ENCODE data around the gene RICTOR. TPM values are rescaled to one million over a fixed set of nuclear protein-coding genes. Genes with fewer than 3 reads are reported as not detected.

Gene RICTOR
- total RNA-seq, 6 donors from 2014 or later, result 30.4 to 88.8 (median 38.1) TPM

DNA sequence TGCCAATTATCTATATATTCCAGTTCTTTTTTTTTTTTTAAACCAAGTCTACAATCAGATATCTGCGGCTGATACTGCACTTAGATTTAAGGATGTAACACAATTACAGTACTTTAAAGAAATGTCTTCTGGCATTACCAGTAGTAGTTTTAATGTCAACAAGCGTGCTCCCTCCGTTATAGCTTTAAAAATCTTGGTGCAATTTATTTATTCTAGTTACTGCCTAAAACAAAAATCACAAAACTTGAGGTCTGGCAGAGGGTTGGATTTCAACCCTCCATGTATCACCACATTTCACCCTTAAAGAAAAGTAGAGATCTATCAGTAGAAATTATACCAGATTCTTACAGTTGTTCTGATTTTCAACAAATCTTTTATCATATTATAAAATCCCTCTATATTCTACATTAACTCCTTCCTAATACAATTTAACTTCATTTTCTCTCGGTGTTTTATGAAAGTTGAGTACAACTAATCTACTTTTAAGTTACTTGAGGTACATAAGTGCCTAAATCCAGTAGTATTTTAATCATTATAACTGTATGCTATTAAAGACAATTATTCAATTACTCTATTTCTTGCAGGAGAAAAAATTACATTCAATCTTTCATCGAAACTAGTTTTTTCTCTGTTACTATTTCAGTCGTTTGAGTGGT lies 2.0 kb upstream of the RICTOR start:
- Histone ChIP-seq H3K4me1 (peaks cover 25 to 33% (median 30%) of the 10 kb centered on the region in 4 donors), H3K4me3 (no peak overlapping the region), H3K27me3 (no peaks in the 10 kb centered on the region), H3K36me3 (no peaks in the 10 kb centered on the region), H3K27ac (peak overlapping the region in 3 of 4 donors; percentile 52 to 97 (median 97)), H3K9me3 (no peaks in the 10 kb centered on the region)
- ATAC-seq (ENCODE audit: low FRiP score in 2 of 2), result no peak
- 57 to 74% methylated on average over 6 of the region's 6 CpGs for WGBS, 2 donors
- no peak for DNase-seq
- TF ChIP-seq, protein P1, sequence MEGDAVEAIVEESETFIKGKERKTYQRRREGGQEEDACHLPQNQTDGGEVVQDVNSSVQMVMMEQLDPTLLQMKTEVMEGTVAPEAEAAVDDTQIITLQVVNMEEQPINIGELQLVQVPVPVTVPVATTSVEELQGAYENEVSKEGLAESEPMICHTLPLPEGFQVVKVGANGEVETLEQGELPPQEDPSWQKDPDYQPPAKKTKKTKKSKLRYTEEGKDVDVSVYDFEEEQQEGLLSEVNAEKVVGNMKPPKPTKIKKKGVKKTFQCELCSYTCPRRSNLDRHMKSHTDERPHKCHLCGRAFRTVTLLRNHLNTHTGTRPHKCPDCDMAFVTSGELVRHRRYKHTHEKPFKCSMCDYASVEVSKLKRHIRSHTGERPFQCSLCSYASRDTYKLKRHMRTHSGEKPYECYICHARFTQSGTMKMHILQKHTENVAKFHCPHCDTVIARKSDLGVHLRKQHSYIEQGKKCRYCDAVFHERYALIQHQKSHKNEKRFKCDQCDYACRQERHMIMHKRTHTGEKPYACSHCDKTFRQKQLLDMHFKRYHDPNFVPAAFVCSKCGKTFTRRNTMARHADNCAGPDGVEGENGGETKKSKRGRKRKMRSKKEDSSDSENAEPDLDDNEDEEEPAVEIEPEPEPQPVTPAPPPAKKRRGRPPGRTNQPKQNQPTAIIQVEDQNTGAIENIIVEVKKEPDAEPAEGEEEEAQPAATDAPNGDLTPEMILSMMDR (IDR thresholded peaks at IDR 0.05), result no peak
- TF ChIP-seq POLR2A (IDR thresholded peaks at IDR 0.05) (no peak), EP300 (IDR thresholded peaks at IDR 0.05) (no peak), POLR2AphosphoS5 (IDR thresholded peaks at IDR 0.05) (no peak)

DNA sequence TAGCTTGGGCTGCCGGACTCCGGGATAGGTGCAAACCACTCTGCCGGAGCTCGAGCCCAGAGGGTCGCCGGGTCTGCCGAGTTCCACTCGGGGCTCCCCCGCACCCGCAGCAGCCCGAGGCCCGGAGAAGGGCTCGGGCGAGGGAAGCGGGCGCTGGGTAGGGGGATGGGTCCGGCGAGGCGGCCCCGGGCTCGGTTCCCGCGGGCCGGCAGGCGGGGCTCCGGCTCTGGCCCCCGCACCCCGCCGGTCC lies 507 bp downstream of the RICTOR start:
- H3K4me1 ChIP-seq, result peaks cover 27 to 41% (median 37%) of the 10 kb centered on the region in 4 donors
- H3K9me3 ChIP-seq, result no peaks in the 10 kb centered on the region
- WGBS, 2 donors, result 2% methylated on average over 17 of the region's 29 CpGs; no CpG with 5 or more reads in 1 of the 2 donors

DNA sequence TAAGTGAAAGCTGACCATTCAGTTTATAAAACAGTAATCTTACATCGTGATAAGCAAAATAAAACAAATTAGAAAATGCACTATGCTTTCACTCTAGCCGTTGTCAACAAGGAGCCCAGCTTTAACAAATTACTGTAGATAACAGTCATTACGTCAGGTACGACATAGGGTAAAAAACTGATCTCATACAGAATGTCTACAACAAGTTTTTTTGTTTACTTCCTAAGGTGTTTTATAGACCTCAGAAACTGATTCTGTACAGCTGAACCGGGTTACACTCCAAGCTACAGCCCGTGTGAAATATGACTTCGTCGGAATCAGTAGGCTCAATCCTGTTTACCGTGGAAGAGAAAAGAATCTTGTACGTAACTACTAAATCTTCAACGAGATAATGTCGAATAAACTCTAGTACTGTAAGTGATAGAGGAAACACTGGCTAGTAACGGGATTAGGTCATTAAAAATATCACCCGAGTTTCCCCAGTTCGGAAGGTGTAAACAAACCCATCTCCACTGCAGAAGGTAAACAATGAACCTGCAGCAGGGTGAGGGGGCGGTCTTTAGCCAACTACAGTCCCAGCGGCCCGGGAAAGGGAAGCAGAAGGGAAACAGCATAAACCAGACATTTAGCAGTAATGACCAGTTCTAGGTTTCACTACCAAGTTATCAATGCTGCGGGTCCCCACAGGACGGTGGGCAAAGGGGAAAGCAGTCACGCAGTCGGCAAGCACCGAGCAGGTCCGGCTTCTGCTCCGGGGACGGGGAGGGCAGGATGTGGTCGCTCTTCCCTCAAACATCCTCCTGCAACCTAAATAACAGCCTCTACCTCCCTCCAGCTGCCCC lies 1.1 kb downstream of the RICTOR start:
- peaks cover 31 to 46% (median 40%) of the 10 kb centered on the region in 4 donors for H3K4me1 ChIP-seq
- DNase-seq (peak in 1 of 2 donors; percentile 65), ATAC-seq (ENCODE audit: low FRiP score in 2 of 2) (peak; percentile 1 to 35)
- peak overlapping the region; percentile 97 to 100 (median 98) for H3K27ac ChIP-seq
- peak in 1 of 2 donors; percentile 54 for TF ChIP-seq POLR2AphosphoS5 (IDR thresholded peaks at IDR 0.05)
- TF ChIP-seq, protein P1 (IDR thresholded peaks at IDR 0.05), result no peak
- peak in 2 of 4 donors; percentile 18 to 31 for TF ChIP-seq POLR2A (IDR thresholded peaks at IDR 0.05)
- TF ChIP-seq EP300 (IDR thresholded peaks at IDR 0.05), result no peak
- H3K36me3 ChIP-seq, result peaks cover 0 to 7% (median 0%) of the 10 kb centered on the region in 4 donors
- no peaks in the 10 kb centered on the region for H3K27me3 ChIP-seq
- WGBS, 2 donors, result 2 to 5% methylated on average over 18 to 27 of the region's 27 CpGs
- H3K9me3 ChIP-seq, result no peaks in the 10 kb centered on the region
- H3K4me3 ChIP-seq, result peak overlapping the region; percentile 54 to 95 (median 84)

More for the DNA sequence above, 507 bp downstream of the RICTOR start:
- Histone ChIP-seq H3K4me3 (peak overlapping the region; percentile 54 to 95 (median 84)), H3K27ac (peak overlapping the region; percentile 97 to 100 (median 98)), H3K27me3 (no peaks in the 10 kb centered on the region), H3K36me3 (peaks cover 0 to 7% (median 0%) of the 10 kb centered on the region in 4 donors)
- no peak for ATAC-seq (ENCODE audit: low FRiP score in 2 of 2)
- DNase-seq, result peak in 1 of 2 donors; percentile 32
- TF ChIP-seq, protein P1 (IDR thresholded peaks at IDR 0.05), result no peak
- TF ChIP-seq POLR2A (IDR thresholded peaks at IDR 0.05), result no peak
- TF ChIP-seq EP300 (IDR thresholded peaks at IDR 0.05), result no peak
- no peak for TF ChIP-seq POLR2AphosphoS5 (IDR thresholded peaks at IDR 0.05)

DNA sequence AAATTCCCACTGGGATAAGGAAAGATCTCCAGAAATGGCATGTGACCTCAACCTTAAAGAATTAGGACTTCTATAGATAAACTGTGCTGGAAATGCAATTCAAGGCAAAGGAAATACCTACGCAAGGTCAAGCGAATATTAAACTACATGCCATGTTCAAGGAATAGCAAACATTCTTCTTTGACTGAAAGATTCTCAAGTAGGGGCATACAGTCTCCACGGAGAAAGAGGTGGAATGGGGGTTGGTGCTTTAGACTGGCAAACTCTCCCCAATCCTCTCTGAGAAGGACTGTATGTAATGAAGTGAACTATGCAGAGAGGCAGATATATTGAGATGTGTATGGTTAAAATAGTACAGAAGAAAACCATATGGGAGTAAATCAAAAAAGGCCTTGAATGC lies 6.1 kb downstream of the RICTOR start:
- Histone ChIP-seq H3K9me3 (peaks cover 0 to 8% (median 0%) of the 10 kb centered on the region in 4 donors), H3K4me1 (peaks cover 26 to 58% (median 37%) of the 10 kb centered on the region in 4 donors), H3K4me3 (no peak overlapping the region), H3K27me3 (no peaks in the 10 kb centered on the region), H3K36me3 (peaks cover 0 to 21% (median 12%) of the 10 kb centered on the region in 4 donors), H3K27ac (no peak overlapping the region)
- no peak for DNase-seq
- TF ChIP-seq EP300 (IDR thresholded peaks at IDR 0.05), result no peak
- TF ChIP-seq, protein P1 (IDR thresholded peaks at IDR 0.05), result no peak
- TF ChIP-seq POLR2A (IDR thresholded peaks at IDR 0.05), result no peak
- TF ChIP-seq POLR2AphosphoS5 (IDR thresholded peaks at IDR 0.05), result no peak
- ATAC-seq (ENCODE audit: low FRiP score in 2 of 2), result no peak
- WGBS, 2 donors, result 65 to 94% methylated on average over 3 of the region's 3 CpGs
